HG02588 (cell line): ENCODE measurements around the gene KDM3A.

Experiments
- ATAC-seq: cut with Tn5 transposase; IDR thresholded peaks from one replicate; pipeline ENCODE4 v1.9.1; 2021; ENCODE audit warnings: mild to moderate bottlenecking, moderate library complexity; ENCODE audit not compliant: unreplicated experiment

The KDM3A gene, protein sequence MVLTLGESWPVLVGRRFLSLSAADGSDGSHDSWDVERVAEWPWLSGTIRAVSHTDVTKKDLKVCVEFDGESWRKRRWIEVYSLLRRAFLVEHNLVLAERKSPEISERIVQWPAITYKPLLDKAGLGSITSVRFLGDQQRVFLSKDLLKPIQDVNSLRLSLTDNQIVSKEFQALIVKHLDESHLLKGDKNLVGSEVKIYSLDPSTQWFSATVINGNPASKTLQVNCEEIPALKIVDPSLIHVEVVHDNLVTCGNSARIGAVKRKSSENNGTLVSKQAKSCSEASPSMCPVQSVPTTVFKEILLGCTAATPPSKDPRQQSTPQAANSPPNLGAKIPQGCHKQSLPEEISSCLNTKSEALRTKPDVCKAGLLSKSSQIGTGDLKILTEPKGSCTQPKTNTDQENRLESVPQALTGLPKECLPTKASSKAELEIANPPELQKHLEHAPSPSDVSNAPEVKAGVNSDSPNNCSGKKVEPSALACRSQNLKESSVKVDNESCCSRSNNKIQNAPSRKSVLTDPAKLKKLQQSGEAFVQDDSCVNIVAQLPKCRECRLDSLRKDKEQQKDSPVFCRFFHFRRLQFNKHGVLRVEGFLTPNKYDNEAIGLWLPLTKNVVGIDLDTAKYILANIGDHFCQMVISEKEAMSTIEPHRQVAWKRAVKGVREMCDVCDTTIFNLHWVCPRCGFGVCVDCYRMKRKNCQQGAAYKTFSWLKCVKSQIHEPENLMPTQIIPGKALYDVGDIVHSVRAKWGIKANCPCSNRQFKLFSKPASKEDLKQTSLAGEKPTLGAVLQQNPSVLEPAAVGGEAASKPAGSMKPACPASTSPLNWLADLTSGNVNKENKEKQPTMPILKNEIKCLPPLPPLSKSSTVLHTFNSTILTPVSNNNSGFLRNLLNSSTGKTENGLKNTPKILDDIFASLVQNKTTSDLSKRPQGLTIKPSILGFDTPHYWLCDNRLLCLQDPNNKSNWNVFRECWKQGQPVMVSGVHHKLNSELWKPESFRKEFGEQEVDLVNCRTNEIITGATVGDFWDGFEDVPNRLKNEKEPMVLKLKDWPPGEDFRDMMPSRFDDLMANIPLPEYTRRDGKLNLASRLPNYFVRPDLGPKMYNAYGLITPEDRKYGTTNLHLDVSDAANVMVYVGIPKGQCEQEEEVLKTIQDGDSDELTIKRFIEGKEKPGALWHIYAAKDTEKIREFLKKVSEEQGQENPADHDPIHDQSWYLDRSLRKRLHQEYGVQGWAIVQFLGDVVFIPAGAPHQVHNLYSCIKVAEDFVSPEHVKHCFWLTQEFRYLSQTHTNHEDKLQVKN (N-terminal part only)

DNA sequence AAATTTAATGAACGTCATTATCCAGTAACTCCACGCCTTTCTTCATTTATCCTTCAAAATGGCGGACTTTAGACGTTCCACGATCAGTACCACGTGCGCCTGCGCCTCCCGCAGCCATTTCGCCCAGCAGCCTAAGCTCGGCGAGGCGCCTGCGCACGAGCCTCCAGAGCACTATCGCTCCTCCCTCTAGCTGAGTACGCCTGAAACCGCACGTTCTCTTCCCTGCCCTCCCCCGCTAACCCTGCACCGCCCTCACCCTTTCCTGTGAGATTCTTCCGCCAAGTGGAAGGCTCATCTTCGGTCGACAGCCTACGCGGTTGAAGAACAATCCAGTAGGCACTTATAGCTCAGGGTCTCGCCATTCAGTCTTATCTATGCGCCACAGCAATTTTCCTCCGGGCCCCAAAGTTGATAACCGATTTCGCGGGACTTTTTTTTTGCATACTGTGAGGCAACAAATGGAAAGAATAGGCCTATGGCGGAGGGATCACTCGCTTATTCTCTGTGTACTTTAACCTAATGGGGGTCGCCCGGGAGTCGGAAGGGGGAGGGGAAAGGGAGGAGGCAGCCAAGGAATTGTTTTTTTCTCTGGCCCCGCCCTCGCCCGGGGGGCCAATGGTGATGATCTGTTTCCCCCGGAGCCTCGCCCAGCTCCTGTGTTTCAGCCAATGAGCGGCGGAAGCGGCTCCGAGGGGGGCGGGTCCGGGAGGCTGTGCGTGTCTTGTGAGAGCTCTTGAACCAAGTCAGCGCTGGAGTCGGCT lies at the start of gene KDM3A:
KDM3A (plus strand) TSS at position 741 of the 761 bp plus-strand sequence. CDS start 677 bp downstream, outside the sequence.
- peak; percentile 78 for ATAC-seq

DNA sequence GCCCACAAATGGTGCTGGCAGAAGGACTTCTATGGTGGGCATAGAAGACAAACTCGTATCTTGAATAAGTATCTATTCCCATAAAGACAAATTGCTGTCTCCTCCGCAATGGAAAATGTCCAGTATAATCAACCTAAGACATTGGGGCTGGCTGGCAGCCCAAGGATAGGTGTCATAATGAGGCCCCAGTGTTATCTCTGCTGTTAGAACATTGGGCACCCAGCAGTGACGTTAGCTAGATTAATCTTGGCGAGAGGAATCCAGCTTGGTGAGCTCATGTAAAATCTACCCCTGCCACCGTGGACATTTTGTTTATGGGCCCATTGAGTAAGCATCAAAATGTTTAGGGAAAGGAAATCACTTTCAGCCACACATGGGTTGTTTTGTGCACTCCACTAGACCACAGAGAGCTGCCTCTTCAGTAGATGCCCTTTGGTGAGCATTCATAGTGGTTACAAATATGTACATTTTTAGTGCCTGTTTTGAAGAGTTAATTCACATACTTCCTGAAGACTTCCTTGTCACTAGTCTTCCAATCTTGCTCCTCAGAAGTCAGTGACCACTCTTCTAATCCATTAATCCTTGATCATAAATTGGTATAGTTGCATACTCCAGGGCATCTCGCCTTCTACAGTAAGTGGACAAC lies 48.2 kb upstream of the KDM3A start:
- no peak for ATAC-seq

DNA sequence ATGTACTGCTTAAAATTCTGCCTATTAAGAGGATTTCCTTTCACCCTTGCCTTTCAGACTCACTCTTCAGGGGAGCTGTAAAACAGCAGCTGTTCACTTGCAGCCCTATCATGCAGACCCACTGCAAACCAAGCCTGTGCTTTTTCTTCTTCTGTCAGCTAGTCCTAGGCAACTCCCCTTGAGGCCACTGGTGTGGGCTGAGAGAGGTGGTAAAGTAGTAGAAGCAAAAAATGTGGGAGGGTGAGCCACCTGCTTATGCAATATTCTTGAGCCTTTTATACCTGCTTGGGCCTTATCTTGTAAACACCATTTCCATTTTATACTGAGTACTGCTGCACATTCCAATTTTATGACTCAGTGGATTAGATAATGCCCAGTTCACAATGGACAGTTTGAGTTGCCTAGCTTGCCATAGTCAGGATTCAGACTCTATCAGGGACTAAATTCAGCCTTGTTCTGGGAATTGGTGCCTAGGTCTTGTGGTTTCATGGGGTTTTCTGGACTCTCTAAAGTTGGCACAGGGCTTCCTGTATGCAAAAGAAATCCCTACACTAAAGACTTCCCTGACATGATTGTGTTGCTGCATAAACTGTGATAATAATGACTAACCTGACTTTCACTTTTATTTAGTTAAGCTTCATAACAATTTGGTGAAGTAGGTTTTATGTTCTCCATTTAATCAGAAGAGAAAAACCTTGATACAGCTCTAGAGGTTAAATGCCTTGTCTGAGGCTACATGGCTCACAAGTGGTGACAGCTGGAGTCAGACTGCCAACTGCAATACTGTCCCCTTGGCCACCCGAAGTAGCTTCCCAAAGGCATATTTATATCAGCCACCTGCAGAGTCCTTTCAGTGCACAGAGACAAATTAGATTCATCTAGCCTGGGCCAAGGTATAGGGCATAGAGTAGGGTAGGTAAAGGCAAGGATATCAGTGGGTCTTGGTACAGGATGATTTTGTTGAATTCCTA lies 47.4 kb upstream of the KDM3A start:
- ATAC-seq: no peak

DNA sequence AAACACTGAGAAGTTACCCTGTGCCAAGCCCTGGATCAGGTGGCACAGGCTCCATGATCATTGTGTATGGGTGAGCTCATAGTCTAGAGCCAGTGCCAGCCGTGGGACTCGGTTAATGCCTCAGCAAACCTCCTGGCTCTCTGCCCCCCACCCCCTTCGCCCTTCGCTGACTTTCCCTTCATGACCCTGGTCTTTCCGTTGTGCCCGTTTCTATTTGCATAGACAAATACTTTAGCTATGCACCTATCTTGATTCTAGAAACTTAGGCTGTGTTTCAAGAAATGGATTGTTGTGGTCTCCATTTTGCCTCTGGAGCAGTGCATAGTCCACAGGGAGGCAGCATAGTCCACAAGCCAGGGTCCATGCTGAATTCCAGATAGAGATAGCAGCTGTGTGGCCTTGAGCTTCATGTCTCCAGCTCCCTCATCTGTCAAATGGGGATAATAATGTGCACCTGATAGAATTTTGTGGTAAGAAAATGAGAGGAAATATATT lies 44.8 kb upstream of the KDM3A start:
- ATAC-seq: no peak

DNA sequence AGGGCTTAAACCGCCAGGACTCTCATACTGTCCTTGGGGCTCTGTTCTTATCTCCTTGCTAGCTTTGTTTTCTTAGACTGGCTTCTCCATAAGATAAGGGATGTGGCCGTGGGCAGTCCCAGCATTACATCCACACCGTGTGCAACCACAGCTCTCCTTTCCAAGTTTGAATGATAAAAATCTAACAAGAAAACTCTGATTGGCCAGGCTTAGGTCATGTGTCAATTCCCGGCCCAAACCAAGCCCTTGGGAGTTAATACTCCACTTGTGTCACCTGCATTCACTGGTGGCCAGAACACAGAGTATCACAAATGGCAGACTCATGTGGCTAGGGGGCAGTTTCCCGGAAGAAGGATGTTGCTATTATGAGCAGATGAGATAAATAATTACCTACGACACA lies 43.2 kb upstream of the KDM3A start:
- no peak for ATAC-seq

DNA sequence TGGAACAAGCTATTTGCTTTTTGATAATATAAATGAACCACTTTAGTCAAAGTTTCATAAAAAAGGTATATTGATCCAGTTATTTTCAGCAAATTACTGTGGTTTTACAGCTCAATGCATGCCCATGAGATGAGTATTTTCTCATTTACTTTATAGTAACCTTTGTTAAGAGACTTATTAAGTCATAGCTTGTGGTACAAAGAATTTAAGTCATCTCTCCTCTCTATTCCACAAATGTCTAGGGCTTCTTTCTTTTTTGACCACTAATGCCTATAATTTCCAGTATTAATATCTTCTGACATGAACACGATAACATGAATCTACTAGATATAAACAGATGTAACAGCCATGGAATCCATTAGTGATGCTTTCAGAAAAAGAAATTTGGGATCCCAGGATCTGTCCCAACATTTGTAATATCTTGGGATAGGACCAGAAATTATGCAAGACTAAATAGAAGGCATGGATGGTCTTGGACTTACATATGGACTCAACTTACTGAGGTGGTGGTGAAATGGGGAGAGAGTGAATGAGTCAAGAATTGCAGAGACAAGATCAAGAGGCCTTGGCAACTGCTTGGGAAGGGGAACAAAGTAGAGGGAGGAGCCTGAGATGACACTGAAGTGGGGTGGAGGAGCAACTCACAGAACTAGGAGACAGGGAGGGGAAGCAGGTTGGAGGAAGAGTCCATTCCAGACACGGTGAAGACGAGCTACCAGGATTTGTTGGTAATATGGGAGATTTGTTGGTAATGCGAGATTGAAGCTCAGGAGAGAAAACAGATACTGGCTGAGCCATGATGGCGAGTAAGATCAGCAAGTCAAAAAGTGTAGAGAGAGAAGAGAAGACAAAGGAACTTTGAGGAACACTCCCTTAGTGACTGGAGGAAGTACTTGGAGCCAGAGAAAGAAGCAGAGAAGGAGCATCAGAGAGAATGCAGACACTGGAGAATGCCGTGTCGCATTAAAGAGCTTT lies 42.4 kb upstream of the KDM3A start:
- ATAC-seq: no peak

DNA sequence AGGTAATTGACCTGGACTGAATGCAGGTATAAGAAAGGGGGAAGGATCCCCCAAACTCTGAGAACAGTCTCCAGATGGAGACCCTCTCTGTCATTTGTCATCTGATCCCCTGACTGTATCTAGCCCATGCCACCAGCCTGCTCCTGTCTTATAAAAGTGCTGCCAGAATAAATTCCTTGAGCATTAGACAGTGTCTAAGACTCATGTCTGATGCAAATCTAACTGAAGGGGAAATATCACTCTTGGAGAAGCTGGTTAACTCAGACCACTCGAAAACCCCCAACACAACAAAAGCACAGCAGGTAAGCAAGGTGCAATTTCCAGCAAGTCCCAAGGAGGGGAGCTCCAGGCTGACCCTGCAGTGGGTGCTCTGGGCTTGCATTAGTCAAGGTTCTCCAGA lies 40.9 kb upstream of the KDM3A start:
- no peak for ATAC-seq

DNA sequence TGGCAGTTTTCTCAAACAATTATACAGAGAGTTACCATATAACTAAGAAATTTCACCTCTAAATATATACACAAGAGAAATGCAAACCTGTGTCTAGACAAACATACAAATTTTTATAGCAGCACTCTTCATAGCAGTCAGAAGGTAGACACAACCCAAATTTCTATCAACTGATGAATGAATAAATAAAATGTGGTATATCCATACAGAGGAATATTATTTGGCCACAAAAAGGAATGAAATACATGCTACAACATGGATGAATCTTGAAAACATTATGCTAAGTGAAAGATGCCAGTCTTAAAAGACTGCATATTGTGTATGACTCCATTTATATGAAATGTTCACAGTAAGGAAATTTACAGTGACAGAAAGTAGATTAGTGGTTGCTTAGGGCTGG lies 30.6 kb upstream of the KDM3A start:
- ATAC-seq: no peak

DNA sequence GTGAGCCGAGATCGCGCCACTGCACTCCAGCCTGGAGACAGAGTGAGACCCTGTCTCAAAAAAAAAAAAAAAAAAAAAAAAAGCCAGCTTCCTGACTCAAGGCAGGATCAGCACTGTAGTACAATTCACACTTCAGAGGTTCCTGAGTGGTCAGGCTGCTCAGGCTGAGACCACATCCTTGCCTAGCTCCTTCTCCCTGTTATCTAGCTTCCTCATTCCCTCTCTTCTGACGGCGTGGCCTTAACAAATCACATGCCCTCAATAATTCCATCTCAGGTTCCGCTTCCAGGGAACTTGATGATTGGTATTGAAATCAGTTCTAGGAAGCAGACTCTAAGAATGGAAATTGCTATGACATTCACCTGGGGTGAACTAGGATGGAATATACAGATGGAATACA lies 29.8 kb upstream of the KDM3A start:
- ATAC-seq: no peak

DNA sequence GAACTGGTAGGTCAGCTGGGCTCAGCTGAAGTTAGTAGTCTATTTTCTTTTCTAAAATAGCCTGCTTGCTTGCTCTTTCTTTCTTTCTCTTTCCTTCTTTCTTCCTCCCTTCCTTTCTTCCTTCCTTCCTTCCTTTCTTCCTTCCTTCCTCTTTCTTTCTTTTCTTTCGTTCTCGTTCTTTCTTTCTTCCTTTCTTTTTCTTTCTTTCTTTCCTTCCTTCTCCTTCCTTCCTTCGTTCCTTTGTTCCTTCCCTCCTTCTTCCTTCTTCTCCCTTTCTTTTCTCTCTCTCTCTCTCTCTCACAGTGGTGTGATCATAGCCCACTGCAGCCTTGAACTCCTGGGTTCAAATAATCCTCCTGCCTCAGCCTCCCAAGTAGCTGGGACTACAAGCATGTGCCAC lies 29.2 kb upstream of the KDM3A start:
- ATAC-seq: no peak

DNA sequence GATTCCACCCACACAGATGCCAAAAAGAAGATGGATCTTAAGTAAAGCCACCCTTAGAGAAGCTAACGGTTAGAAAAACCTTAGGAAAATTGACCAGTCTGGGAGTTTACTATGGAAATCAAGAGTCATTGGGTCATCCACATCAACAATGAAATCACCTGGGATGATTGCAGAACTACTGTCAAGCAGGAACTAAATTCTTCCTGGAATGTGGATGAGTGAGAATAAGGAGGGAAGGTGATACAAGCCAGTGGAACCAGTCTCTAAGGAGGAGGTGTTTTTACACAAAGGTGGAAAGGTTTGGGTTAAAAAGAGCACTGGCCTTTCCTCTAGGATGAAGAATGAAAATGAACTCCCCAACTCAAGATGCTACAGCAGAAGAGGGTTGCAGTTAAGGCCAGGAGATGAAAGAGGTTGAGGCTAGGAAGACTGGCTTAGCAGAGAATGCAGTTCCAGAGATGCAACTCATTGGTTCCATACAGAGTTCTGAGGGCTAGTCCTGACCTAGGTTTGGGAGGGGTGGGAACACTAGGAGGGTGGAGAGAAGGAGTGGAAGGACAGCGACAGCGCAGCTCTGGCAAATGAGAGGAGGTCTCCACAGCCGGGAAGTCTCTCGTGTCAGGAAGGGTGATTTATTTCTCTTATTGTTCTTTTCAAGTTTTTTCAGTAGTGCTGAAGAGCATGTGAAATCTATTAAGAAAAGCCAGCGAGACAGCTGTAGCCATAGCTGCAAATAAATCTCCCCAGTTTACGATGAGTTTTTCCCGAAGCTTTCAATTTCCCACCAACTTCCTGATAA lies 27.7 kb upstream of the KDM3A start:
- ATAC-seq: no peak

DNA sequence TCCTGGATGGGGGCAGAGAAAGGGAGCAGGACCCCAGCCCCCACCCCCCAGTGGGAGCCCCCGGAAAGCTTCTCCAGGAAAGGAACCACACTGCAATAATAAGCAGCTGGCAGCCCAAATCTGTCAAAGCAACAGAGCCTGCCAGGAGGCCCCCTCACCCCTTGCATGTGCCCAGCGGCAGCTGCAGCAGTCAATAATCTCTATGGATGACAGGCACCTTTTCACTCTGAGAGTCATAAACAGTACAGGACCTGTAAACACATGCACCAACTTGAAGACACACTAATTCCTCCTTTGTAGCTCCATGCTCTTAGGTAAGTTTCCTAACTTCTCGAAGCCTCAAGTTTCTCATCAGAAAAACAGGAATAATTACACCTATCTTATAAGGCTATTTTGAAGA lies 26.2 kb upstream of the KDM3A start:
- no peak for ATAC-seq

DNA sequence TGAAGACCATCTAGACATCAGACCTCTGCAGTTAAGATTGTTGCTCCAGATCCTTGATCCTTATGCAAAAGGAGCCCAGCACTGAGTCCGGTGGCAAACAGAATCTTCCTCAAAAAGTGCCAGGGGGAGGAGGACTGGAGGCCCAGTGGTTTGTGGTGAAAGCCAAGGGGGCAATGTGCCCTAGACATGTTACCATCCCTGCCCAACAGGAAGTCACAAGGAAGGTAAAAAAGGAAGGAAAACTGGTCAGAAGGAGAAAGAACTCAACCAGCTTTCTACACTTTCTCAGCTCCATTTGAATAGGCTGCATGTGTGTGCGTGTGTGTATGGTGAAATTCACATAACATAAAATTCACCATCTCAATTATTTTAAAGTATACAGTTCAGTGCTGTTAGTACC lies 25.0 kb upstream of the KDM3A start:
- no peak for ATAC-seq

DNA sequence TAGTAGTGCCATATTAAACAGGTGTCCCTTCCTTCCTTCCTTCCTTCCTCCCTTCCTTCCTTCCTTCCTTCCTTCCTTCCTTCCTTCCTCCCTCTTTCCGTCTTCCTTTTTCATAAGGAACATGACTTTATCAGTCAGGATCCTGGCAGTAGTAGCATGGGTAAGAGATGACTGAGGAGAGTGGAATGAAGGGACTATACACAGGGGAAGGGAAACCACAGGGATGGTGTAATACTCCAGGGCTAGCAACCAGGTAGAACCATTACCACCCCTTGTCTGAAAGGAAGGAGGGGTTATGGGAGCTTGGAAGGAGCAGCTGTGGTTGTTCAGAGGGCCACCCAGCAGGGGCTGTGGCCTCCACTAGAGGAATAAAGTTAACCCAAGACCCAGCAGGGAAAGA lies 23.2 kb upstream of the KDM3A start:
- no peak for ATAC-seq

DNA sequence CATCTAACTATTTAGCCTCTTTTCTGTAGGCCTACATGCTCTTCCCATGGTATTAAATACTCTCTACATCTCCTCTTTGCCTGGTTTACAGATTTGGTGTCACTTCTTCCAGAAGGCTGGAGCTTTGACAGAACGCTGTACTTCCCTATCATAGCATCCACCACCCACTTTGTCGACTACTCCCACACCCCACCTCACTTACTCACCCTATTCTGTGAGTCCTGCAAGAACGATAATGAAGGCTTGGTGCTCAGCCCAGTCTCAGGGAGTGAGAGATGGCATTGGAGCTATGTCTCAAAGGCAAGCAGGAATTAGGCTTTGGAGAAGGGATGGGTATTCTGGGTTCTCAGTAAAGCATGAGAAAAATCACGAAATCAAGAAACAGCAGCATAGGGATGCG lies 20.3 kb upstream of the KDM3A start:
- no peak for ATAC-seq

DNA sequence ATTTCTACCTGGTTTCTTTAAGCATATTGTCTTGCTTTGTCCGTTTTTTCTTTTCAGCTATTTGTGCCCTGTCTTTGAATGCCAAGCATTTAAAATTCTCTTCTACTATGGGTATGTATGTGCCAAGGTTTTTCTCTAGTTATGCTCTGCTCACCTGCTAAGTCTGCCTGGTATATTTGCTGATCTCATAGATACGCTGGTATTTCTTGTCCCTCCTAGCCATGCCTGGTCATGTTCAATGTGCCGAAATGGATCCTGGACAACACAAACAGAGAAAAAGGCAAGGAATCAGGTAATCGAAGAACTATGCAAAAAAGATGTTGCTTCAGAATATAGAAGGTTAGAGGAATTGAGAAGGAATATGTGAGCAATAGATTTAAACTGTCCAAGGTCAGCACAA lies 14.9 kb upstream of the KDM3A start:
- no peak for ATAC-seq

DNA sequence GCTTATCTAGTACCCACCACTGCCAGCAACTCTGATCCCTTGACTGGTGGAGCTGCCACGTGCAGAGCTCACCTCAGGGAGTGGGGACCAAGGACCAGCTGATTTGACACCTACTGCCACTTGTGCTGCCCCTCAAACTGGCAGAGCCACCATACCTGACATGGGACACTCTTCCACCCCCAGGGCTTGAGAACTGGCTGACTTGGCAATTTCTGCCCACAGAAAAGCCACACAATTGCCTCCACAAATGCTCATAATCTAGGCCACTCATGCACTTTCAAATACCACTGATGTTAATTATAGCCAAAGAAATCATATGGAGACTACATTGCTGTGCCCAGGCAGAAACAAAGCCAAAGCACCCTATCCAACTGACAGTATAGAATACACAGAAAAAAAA lies 11.8 kb upstream of the KDM3A start:
- ATAC-seq: no peak
